ENCODE data around the gene HLA-DPB1.

- no peak for TF ChIP-seq POLR2AphosphoS5 (IDR thresholded peaks at IDR 0.05)
- TF ChIP-seq CTCF (IDR thresholded peaks at IDR 0.05), result no peak
Measured at GRCh38 chr6:33036535-33036934, 39.3 kb upstream of the HLA-DPB1 start.
